Lung (tissue), 12 donors: ENCODE measurements around the gene DUSP9. TPM values are rescaled to one million over a fixed set of nuclear protein-coding genes. Genes with fewer than 3 reads are reported as not detected.
"Not testable (repeated sequence)": the region's sequence is repeated elsewhere in the genome, so short reads cannot be mapped to it uniquely, and the experiment has no call there.

ENCODE experiments used
- ATAC-seq: fragments of 200-7000 bp; cut with Tn5 transposase; one replicate; pipeline ENCODE4 v1.9.1; 2020; ENCODE audit warnings: moderate number of reproducible peaks; ENCODE audit not compliant: insufficient read depth, low FRiP score
- DNase-seq, 3 donors: peaks; one replicate each; pipeline ENCODE4 v3.0.0-alpha.2; 2013 to 2017
- H3K27ac ChIP-seq, 2 donors: one replicate each; pipeline ENCODE4 v1.5.1; 2013; ENCODE audit warnings: mild to moderate bottlenecking in 2 of 2, moderate library complexity in 2 of 2, control low read depth in 1 of 2, inconsistent platforms in 1 of 2, low read depth in 1 of 2, low read length in 1 of 2
- H3K27me3 ChIP-seq, 3 donors: one replicate each; pipeline ENCODE4 v1.5.1; 2013; ENCODE audit warnings: low read length in 2 of 3; ENCODE audit not compliant: control insufficient read depth in 3 of 3, insufficient read depth in 3 of 3
- H3K36me3 ChIP-seq, 4 donors: one replicate each; pipeline ENCODE4 v1.5.1; 2013; ENCODE audit warnings: low read length in 4 of 4, mild to moderate bottlenecking in 1 of 4, moderate library complexity in 1 of 4; ENCODE audit not compliant: control insufficient read depth in 4 of 4, insufficient read depth in 4 of 4
- H3K4me1 ChIP-seq, 5 donors: one replicate each; pipeline ENCODE4 v1.5.1; 2013; ENCODE audit warnings: low read length in 5 of 5, mild to moderate bottlenecking in 2 of 5, moderate library complexity in 1 of 5; ENCODE audit not compliant: control insufficient read depth in 5 of 5, insufficient read depth in 5 of 5
- H3K4me3 ChIP-seq: one replicate; pipeline ENCODE4 v1.5.1; 2013; ENCODE audit warnings: mild to moderate bottlenecking, control low read depth, moderate library complexity
- H3K9ac ChIP-seq, 2 donors: one replicate each; pipeline ENCODE4 v1.5.1; 2013; ENCODE audit warnings: low read length in 2 of 2, control low read depth in 1 of 2; ENCODE audit not compliant: insufficient read depth in 1 of 2
- H3K9me3 ChIP-seq, 4 donors: one replicate each; pipeline ENCODE4 v1.5.1; 2013; ENCODE audit warnings: low read length in 3 of 4, mild to moderate bottlenecking in 1 of 4, moderate library complexity in 1 of 4; ENCODE audit not compliant: control insufficient read depth in 4 of 4, insufficient read depth in 3 of 4
- CTCF ChIP-seq: IDR thresholded peaks from 2 replicates; pipeline ENCODE4 v1.5.1; 2012; ENCODE audit warnings: mild to moderate bottlenecking; ENCODE audit errors: control extremely low read depth, extremely low read depth
- WGBS, 2 donors: extraction: QIAGEN DNeasy Blood & Tissue Kit; methylation state at CpG; one replicate each; pipeline ENCODE4 v1.1.7; 2013; 5-methylcytosine and 5-hydroxymethylcytosine counted together
- polyA plus RNA-seq, 2 donors: library from polyadenylated mRNA; stranded (reverse); fragments of 200-250 nt; gene quantifications; one replicate each; pipeline ENCODE4 v1.2.1, GENCODE V29; 2013
- total RNA-seq, 2 donors: library from RNA; depleted of rRNA in 1 of 2; stranded (reverse); fragments of >200 nt in 1 of 2; gene quantifications; one replicate each; pipeline ENCODE4 v1.2.1, GENCODE V29; 2014 to 2021
- donor health status: control.
- donor health status: control.
- donor health status: Bipolar disorder and iron deficiency.
- donor health status: healthy.
- donor health status: DM: yes; HTN: yes; CAD: no.

The DUSP9 gene
- total and polyA plus RNA-seq, 4 donors, result 0.10 to 0.55 (median 0.23) TPM

GRCh38 chrX:153673428-153674218 lies 26.6 kb downstream of the DUSP9 start, which contains the start of gene PNCK:
Gene PNCK, minus strand, starts transcription at chrX:153673813. Its CDS starts 737 bp downstream, at chrX:153673076.
- 0 to 35% methylated on average over 1 to 98 of the region's 98 CpGs for WGBS, 2 donors
- DNase-seq, result no peak
- Histone ChIP-seq H3K27ac (no peak within 1 kb of the TSS), H3K9ac (no peak within 1 kb of the TSS), H3K9me3 (peaks cover 0 to 11% (median 0%) of the 10 kb centered on the region in 4 donors), H3K36me3 (no peaks in the 10 kb centered on the region), H3K4me3 (no peak within 1 kb of the TSS), H3K27me3 (peaks cover 10 to 18% (median 16%) of the 10 kb centered on the region in 3 donors), H3K4me1 (no peaks in the 10 kb centered on the region)
- TF ChIP-seq CTCF, result no peak
- no peak for ATAC-seq

- H3K27me3 ChIP-seq, result peaks cover 10 to 18% (median 12%) of the 10 kb centered on the region in 3 donors
These were observed 27.3 kb downstream of the DUSP9 start for GRCh38 chrX:153674219-153674851.

GRCh38 chrX:153681175-153681574 lies 34.2 kb downstream of the DUSP9 start:
- Histone ChIP-seq H3K27me3 (peaks cover 0 to 4% (median 2%) of the 10 kb centered on the region in 3 donors), H3K36me3 (no peaks in the 10 kb centered on the region), H3K9me3 (peaks cover 0 to 6% (median 1%) of the 10 kb centered on the region in 4 donors), H3K9ac (no peak overlapping the region), H3K4me3 (no peak overlapping the region), H3K27ac (no peak overlapping the region), H3K4me1 (no peaks in the 10 kb centered on the region)
- no peak for TF ChIP-seq CTCF
- DNase-seq (no peak), ATAC-seq (no peak)
- 70 to 75% methylated on average over 12 of the region's 12 CpGs for WGBS, 2 donors

More at GRCh38 chrX:153674219-153674851, 27.3 kb downstream of the DUSP9 start:
- Histone ChIP-seq H3K36me3 (no peaks in the 10 kb centered on the region), H3K9me3 (peaks cover 0 to 11% (median 0%) of the 10 kb centered on the region in 4 donors), H3K4me3 (no peak overlapping the region), H3K9ac (no peak overlapping the region), H3K27ac (no peak overlapping the region), H3K4me1 (no peaks in the 10 kb centered on the region)
- no peak for TF ChIP-seq CTCF
- WGBS, 2 donors, result 75 to 80% methylated on average over 23 to 27 of the region's 27 CpGs
- ATAC-seq (no peak), DNase-seq (no peak)

- not testable (repeated sequence) for H3K36me3 ChIP-seq
- WGBS, 2 donors, result 93 to 97% methylated on average over 8 of the region's 8 CpGs
These were observed 36.5 kb downstream of the DUSP9 start for GRCh38 chrX:153683486-153683885.

More at GRCh38 chrX:153683486-153683885, 36.5 kb downstream of the DUSP9 start:
- not testable (repeated sequence) for H3K9me3 ChIP-seq, ATAC-seq, H3K27ac ChIP-seq, H3K4me1 ChIP-seq, H3K27me3 ChIP-seq, H3K9ac ChIP-seq, H3K4me3 ChIP-seq, DNase-seq
